B cell (primary cell): ENCODE results near the gene KCTD17. TPM values are rescaled to one million over a fixed set of nuclear protein-coding genes. Genes with fewer than 3 reads are reported as not detected.
"Not testable (repeated sequence)": the region's sequence is repeated elsewhere in the genome, so short reads cannot be mapped to it uniquely, and the experiment has no call there.

Source experiments
- ATAC-seq: fragments of 200-7000 bp; cut with Tn5 transposase; one replicate; pipeline ENCODE4 v1.10.0; 2021; ENCODE audit warnings: low read depth, mild to moderate bottlenecking, moderate number of reproducible peaks, moderate library complexity
- CTCF ChIA-PET: fragments of 350-600 bp; sonication (Branson Sonifier 250); formaldehyde crosslinking; loops from one replicate; lab custom pipeline; 2021; ENCODE audit warnings: antibody characterized with exemption, inconsistent platforms; lab: Charles Lee
- POLR2A ChIA-PET: fragments of 350-600 bp; sonication (Branson Sonifier 250); formaldehyde crosslinking; loops from one replicate; lab custom pipeline; 2021; ENCODE audit warnings: antibody characterized with exemption; lab: Charles Lee
- DNase-seq: peaks from one replicate; pipeline ENCODE4 v3.0.0; 2013
- H2AFZ ChIP-seq: 2 replicates; pipeline ENCODE4 v1.6.1; 2012; ENCODE audit warnings: mild to moderate bottlenecking, low read depth, low read length; ENCODE audit not compliant: insufficient read depth, poor library complexity, severe bottlenecking
- H3K27ac ChIP-seq, 2 donors: 1 replicate in 1 of 2; 2 replicates in 1 of 2; pipeline ENCODE4 v1.5.1; 2012 to 2013; ENCODE audit warnings: low read length in 2 of 2, mild to moderate bottlenecking in 2 of 2, moderate library complexity in 1 of 2
- H3K27me3 ChIP-seq, 4 experiments: fragments of 200-600 bp in 1 of 4; sonication (generic) in 1 of 4; replicated peaks in 1 of 4; 1 replicate in 2 of 4; 2 replicates in 2 of 4; pipeline versions ENCODE4 v1.6.1 to v1.7.0; 2013 to 2016; ENCODE audit warnings: low read length in 3 of 4, mild to moderate bottlenecking in 2 of 4, mixed read lengths in 1 of 4, moderate library complexity in 1 of 4; ENCODE audit not compliant: insufficient read depth in 4 of 4, control insufficient read depth in 3 of 4; ENCODE audit errors: control extremely low read depth in 1 of 4
- H3K36me3 ChIP-seq, 2 experiments: replicated peaks in 1 of 2; 1 replicate in 1 of 2; 2 replicates in 1 of 2; pipeline versions ENCODE4 v1.6.1 to v1.7.1; 2013; ENCODE audit warnings: low read length in 1 of 2; ENCODE audit not compliant: insufficient read depth in 2 of 2, control insufficient read depth in 1 of 2; ENCODE audit errors: control extremely low read depth in 1 of 2, extremely low read depth in 1 of 2
- H3K4me1 ChIP-seq, 2 donors: fragments of 200-600 bp in 1 of 2; sonication (generic) in 1 of 2; 1 replicate in 1 of 2; 2 replicates in 1 of 2; pipeline versions ENCODE4 v1.5.1 to v1.6.1; 2013 to 2017; ENCODE audit warnings: low read length in 2 of 2; ENCODE audit not compliant: control insufficient read depth in 2 of 2, insufficient read depth in 2 of 2
- H3K4me2 ChIP-seq: replicated peaks from 2 replicates; pipeline ENCODE3; 2012; ENCODE audit warnings: mild to moderate bottlenecking, low read depth, low read length; ENCODE audit not compliant: poor library complexity, severe bottlenecking
- H3K4me3 ChIP-seq, 5 experiments: fragments of 200-600 bp in 1 of 5; sonication (generic) in 1 of 5; 1 replicate in 3 of 5; 2 replicates in 2 of 5; pipeline versions ENCODE4 v1.5.1 to v1.7.0; 2011 to 2016; ENCODE audit warnings: low read length in 4 of 5, mild to moderate bottlenecking in 4 of 5, low read depth in 2 of 5, control low read depth in 1 of 5, moderate library complexity in 1 of 5; ENCODE audit not compliant: insufficient read depth in 1 of 5; ENCODE audit errors: control extremely low read depth in 1 of 5, extremely low read depth in 1 of 5
- H3K79me2 ChIP-seq: fragments of 200-600 bp; sonication (generic); one replicate; pipeline ENCODE4 v1.6.0; 2016; ENCODE audit warnings: low read length; ENCODE audit not compliant: control insufficient read depth, insufficient read depth
- H3K9ac ChIP-seq: fragments of 200-600 bp; sonication (generic); 2 replicates; pipeline ENCODE4 v1.6.1; 2017; ENCODE audit warnings: mild to moderate bottlenecking, low read length, moderate library complexity
- H3K9me3 ChIP-seq, 3 donors: one replicate each; pipeline versions ENCODE4 v1.6.1 to v1.7.1; 2013; ENCODE audit warnings: low read length in 2 of 3; ENCODE audit not compliant: control insufficient read depth in 2 of 3, insufficient read depth in 1 of 3; ENCODE audit errors: control extremely low read depth in 1 of 3
- H4K20me1 ChIP-seq: 2 replicates; pipeline ENCODE4 v1.6.0; 2012; ENCODE audit warnings: mild to moderate bottlenecking, low read length; ENCODE audit not compliant: insufficient read depth, control insufficient read depth, poor library complexity, severe bottlenecking
- H3K27ac Mint-ChIP-seq: one replicate; pipeline ENCODE4 v1.8.0; 2021; ENCODE audit warnings: mixed read lengths
- H3K27me3 Mint-ChIP-seq: one replicate; pipeline ENCODE4 v1.8.0; 2021; ENCODE audit warnings: mixed read lengths
- H3K4me1 Mint-ChIP-seq: one replicate; pipeline ENCODE4 v1.8.0; 2021; ENCODE audit warnings: mixed read lengths
- H3K4me3 Mint-ChIP-seq: one replicate; pipeline ENCODE4 v1.8.0; 2021; ENCODE audit warnings: mixed read lengths
- H3K9me3 Mint-ChIP-seq: one replicate; pipeline ENCODE4 v1.8.0; 2022; ENCODE audit warnings: mixed read lengths; ENCODE audit not compliant: insufficient read depth
- EZH2 ChIP-seq: IDR thresholded peaks from 2 replicates; pipeline ENCODE4 v1.6.1; 2012; ENCODE audit warnings: borderline replicate concordance, low read depth, mild to moderate bottlenecking, moderate library complexity, low read length; ENCODE audit not compliant: insufficient read depth, poor library complexity, severe bottlenecking
- WGBS: methylation state at CpG from one replicate; pipeline ENCODE4 v1.1.5; 2013; ENCODE audit warnings: missing lambda C conversion rate; ENCODE audit not compliant: insufficient coverage; 5-methylcytosine and 5-hydroxymethylcytosine counted together
- intact Hi-C: fragments of 100-400 bp; cut with micrococcal nuclease; formaldehyde crosslinking; loops from one replicate; pipeline ENCODE4 v1.10.0; 2022
- polyA plus RNA-seq: library from polyadenylated mRNA; depleted of rRNA; stranded (reverse); fragments of >200 nt; gene quantifications from 2 replicates; pipeline ENCODE4 v1.2.3, GENCODE V29; 2012
- total RNA-seq, 2 donors: library from RNA; stranded (reverse); fragments of 120-200 nt in 1 of 2; gene quantifications; 1 replicate in 1 of 2; 2 replicates in 1 of 2; pipeline versions ENCODE4 v1.2.3 to v1.2.4, GENCODE V29; 2013 to 2022
- TF ChIP-seq, protein P1 (sequence below): fragments of 200-600 bp; IDR thresholded peaks from one replicate; pipeline ENCODE4 v1.8.0; 2022; ENCODE audit warnings: antibody characterized with exemption, mild to moderate bottlenecking

KCTD17 gene
- total and polyA plus RNA-seq, 2 donors (not counting 1 experiment from before 2014, with no cell fraction given), result 29.0 to 41.3 TPM

DNA sequence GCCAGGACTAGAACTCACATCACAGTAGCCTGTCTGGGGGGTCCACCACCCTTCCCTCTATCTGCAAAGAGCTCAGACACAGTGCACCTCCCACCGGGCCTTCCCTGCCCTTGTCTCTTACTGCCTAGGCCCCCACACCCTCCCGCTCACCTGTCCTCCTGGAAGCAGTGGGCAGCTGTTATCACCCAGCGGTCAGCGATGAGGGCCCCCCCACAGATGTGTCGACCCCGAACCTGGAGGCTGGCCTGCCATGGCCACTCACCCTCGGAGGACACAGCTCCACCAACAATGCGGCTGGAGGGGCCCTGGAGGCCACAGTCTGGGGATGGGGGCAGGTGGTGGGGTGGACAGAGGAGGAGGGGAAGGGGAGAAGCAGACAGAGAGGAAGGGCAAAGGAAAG, 18.8 kb downstream of the KCTD17 start:
- Histone ChIP-seq H3K4me3 (no peak overlapping the region), H3K9me3 (no peaks in the 10 kb centered on the region), H3K9ac (no peak overlapping the region), H3K79me2 (no peaks in the 10 kb centered on the region), H3K4me2 (no peak overlapping the region), H4K20me1 (no peaks in the 10 kb centered on the region), H3K27ac (no peak overlapping the region), H3K4me1 (no peaks in the 10 kb centered on the region), H2AFZ (no peak overlapping the region), H3K36me3 (no peaks in the 10 kb centered on the region), H3K27me3 (peaks cover 0 to 50% (median 14%) of the 10 kb centered on the region in 4 experiments)
- Mint-ChIP-seq H3K27ac (no peak overlapping the region), H3K4me3 (no peak overlapping the region), H3K4me1 (no peaks in the 10 kb centered on the region), H3K27me3 (peaks cover 29% of the 10 kb centered on the region), H3K9me3 (no peaks in the 10 kb centered on the region)
- POLR2A ChIA-PET, result no interaction called here
- no peak for DNase-seq
- 90% methylated on average over 6 of the region's 8 CpGs for WGBS
- TF ChIP-seq EZH2, result no peak
- TF ChIP-seq, protein P1, sequence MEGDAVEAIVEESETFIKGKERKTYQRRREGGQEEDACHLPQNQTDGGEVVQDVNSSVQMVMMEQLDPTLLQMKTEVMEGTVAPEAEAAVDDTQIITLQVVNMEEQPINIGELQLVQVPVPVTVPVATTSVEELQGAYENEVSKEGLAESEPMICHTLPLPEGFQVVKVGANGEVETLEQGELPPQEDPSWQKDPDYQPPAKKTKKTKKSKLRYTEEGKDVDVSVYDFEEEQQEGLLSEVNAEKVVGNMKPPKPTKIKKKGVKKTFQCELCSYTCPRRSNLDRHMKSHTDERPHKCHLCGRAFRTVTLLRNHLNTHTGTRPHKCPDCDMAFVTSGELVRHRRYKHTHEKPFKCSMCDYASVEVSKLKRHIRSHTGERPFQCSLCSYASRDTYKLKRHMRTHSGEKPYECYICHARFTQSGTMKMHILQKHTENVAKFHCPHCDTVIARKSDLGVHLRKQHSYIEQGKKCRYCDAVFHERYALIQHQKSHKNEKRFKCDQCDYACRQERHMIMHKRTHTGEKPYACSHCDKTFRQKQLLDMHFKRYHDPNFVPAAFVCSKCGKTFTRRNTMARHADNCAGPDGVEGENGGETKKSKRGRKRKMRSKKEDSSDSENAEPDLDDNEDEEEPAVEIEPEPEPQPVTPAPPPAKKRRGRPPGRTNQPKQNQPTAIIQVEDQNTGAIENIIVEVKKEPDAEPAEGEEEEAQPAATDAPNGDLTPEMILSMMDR, result no peak
- intact Hi-C loops, result no loop called here
- CTCF ChIA-PET, result no interaction called here
- ATAC-seq, result no peak

DNA sequence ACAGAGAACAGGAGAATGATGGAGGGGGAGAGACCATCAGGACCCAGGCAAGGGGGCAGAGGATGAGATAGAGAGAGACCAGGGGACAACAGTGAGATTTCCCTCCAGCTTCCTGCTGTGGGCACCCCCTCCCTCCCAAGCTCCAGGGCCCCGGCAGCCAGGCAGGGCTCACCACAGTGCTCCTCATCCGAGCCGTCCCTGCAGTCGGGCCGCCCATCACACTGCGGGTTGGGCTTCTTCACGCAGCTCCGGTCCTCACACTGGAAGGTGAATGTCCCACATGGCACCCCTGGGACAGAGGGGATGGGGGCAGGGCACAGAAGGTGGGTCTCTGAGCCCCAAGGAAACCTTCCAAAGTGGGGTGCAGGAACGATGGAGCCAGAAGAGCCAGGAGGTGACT, 19.2 kb downstream of the KCTD17 start:
- Histone ChIP-seq H3K4me3 (no peak overlapping the region), H3K9ac (no peak overlapping the region), H2AFZ (no peak overlapping the region), H3K36me3 (no peaks in the 10 kb centered on the region), H3K4me2 (no peak overlapping the region), H3K27me3 (peaks cover 0 to 51% (median 14%) of the 10 kb centered on the region in 4 experiments), H4K20me1 (no peaks in the 10 kb centered on the region), H3K79me2 (no peaks in the 10 kb centered on the region), H3K27ac (no peak overlapping the region), H3K9me3 (no peaks in the 10 kb centered on the region), H3K4me1 (no peaks in the 10 kb centered on the region)
- DNase-seq (no peak), ATAC-seq (no peak)
- intact Hi-C loops, result no loop called here
- WGBS, result 60% methylated on average over 9 of the region's 9 CpGs
- H3K4me3 Mint-ChIP-seq, result no peak overlapping the region
- POLR2A ChIA-PET, result no interaction called here
- no peaks in the 10 kb centered on the region for H3K9me3 Mint-ChIP-seq
- H3K27me3 Mint-ChIP-seq, result peaks cover 34% of the 10 kb centered on the region
- H3K4me1 Mint-ChIP-seq, result no peaks in the 10 kb centered on the region
- TF ChIP-seq, protein P1, result no peak
- no peak for TF ChIP-seq EZH2
- CTCF ChIA-PET, result no interaction called here
- H3K27ac Mint-ChIP-seq, result no peak overlapping the region

DNA sequence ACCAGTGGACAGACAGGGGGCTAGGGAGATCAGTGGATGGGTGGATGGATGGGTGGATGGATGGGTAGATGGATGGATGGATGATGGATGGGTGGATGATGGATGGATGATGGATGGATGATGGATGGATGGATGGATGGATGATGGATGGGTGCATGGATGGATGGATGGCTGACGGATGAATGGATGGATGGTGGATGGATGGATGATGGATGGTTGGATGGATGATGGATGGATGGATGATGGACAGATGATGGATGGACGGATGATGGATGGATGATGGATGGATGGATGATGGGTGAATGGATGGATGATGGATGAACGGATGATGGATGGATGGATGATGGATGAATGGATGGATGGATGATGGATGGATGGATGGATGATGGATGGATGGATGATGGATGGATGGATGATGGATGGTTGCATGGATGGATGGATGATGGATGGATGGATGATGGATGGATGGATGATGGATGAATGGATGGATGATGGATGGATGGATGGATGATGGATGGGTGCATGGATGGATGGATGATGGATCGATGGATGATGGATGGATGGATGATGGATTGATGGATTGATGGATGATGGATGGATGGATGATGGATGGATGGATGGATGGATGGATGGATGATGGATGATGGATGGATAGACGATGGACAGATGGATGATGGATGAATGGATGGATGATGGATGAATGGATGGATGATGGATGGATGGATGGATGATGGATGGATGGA, 20.5 kb downstream of the KCTD17 start:
- H3K79me2 ChIP-seq, H3K4me2 ChIP-seq, H3K4me1 Mint-ChIP-seq, CTCF ChIA-PET, H3K36me3 ChIP-seq, POLR2A ChIA-PET, H3K9me3 ChIP-seq, H3K9ac ChIP-seq, H3K9me3 Mint-ChIP-seq, ATAC-seq, H2AFZ ChIP-seq, H3K4me3 Mint-ChIP-seq, H3K27ac ChIP-seq, H3K27ac Mint-ChIP-seq, intact Hi-C loops, H3K4me3 ChIP-seq, DNase-seq, H3K4me1 ChIP-seq, H4K20me1 ChIP-seq: not testable (repeated sequence)
- peaks cover 0 to 59% (median 14%) of the 10 kb centered on the region in 4 experiments for H3K27me3 ChIP-seq
- peaks cover 34% of the 10 kb centered on the region for H3K27me3 Mint-ChIP-seq
- 98% methylated on average over 5 of the region's 5 CpGs for WGBS
